Caco-2 (cell line): Measurements from ENCODE around the gene HSPB8. TPM values are rescaled to one million over a fixed set of nuclear protein-coding genes. Genes with fewer than 3 reads are reported as not detected.

Experiments
- BruUV-seq: library from RNA; stranded (reverse); fragments of 400-500 nt; replicated peaks from 2 replicates; lab custom pipeline; 2021; lab: Mats Ljungman, UMichigan
- CTCF ChIA-PET: fragments of 300-600 bp; sonication (Branson Sonifier 250); formaldehyde crosslinking; loops from one replicate; lab custom pipeline; 2022; ENCODE audit warnings: antibody characterized with exemption; lab: Charles Lee
- POLR2A ChIA-PET: fragments of 300-600 bp; sonication (Branson Sonifier 250); formaldehyde crosslinking; loops from one replicate; lab custom pipeline; 2022; ENCODE audit warnings: antibody characterized with exemption; lab: Charles Lee
- DNase-seq, 2 experiments: peaks; one replicate each; pipeline versions ENCODE4 v3.0.0 to v3.0.0-alpha.2; 2020 to 2022
- H3K27me3 ChIP-seq: replicated peaks from 2 replicates; pipeline ENCODE4 v1.6.0; 2011; ENCODE audit warnings: low read length; ENCODE audit not compliant: control insufficient read depth, insufficient read depth
- H3K36me3 ChIP-seq: 2 replicates; pipeline ENCODE4 v1.5.1; 2011; ENCODE audit warnings: low read length; ENCODE audit not compliant: control insufficient read depth, insufficient read depth
- H3K4me1 ChIP-seq: fragments of 250-450 bp; sonication (Bioruptor Pico); 2 replicates; pipeline ENCODE4 v1.5.1; 2020; ENCODE audit warnings: mild to moderate bottlenecking
- H3K4me3 ChIP-seq: 2 replicates; pipeline ENCODE4 v1.5.1; 2011; ENCODE audit warnings: low read depth, mild to moderate bottlenecking, control low read depth, low read length
- H3K9me3 ChIP-seq: fragments of 250-450 bp; sonication (Bioruptor Pico); 2 replicates; pipeline ENCODE4 v1.5.1; 2020; ENCODE audit warnings: mild to moderate bottlenecking, moderate library complexity
- H3K27ac Mint-ChIP-seq: one replicate; pipeline ENCODE4 v1.8.0; 2022; ENCODE audit warnings: mixed read lengths; ENCODE audit not compliant: unreplicated experiment
- H3K27me3 Mint-ChIP-seq: one replicate; pipeline ENCODE4 v1.8.0; 2022; ENCODE audit warnings: mixed read lengths; ENCODE audit not compliant: insufficient read depth, unreplicated experiment
- H3K36me3 Mint-ChIP-seq: one replicate; pipeline ENCODE4 v1.8.0; 2022; ENCODE audit warnings: mild to moderate bottlenecking, mixed read lengths; ENCODE audit not compliant: insufficient read depth, unreplicated experiment
- H3K4me1 Mint-ChIP-seq: one replicate; pipeline ENCODE4 v1.8.0; 2022; ENCODE audit warnings: low read depth, mixed read lengths; ENCODE audit not compliant: unreplicated experiment
- H3K4me3 Mint-ChIP-seq: one replicate; pipeline ENCODE4 v1.8.0; 2022; ENCODE audit warnings: mild to moderate bottlenecking, moderate library complexity, mixed read lengths; ENCODE audit not compliant: unreplicated experiment
- H3K9me3 Mint-ChIP-seq: one replicate; pipeline ENCODE4 v1.8.0; 2022; ENCODE audit warnings: mixed read lengths; ENCODE audit not compliant: unreplicated experiment
- intact Hi-C: fragments of 100-400 bp; cut with micrococcal nuclease; formaldehyde crosslinking; loops from one replicate; pipeline ENCODE4 v1.10.0; 2022; ENCODE audit not compliant: unreplicated experiment
- total RNA-seq: library from RNA; stranded (reverse); gene quantifications from 2 replicates; pipeline ENCODE4 v1.2.3, GENCODE V29; 2022
- TF ChIP-seq, protein P1 (sequence below), 2 experiments: fragments of 200-600 bp in 1 of 2; IDR thresholded peaks; 1 replicate in 1 of 2; 2 replicates in 1 of 2; pipeline versions ENCODE4 v1.5.1 to v1.8.0; 2011 to 2022; ENCODE audit warnings: antibody characterized with exemption in 1 of 2, control low read depth in 1 of 2, inconsistent platforms in 1 of 2, low read depth in 1 of 2, low read length in 1 of 2, mild to moderate bottlenecking in 1 of 2, moderate library complexity in 1 of 2; ENCODE audit not compliant: insufficient read depth in 1 of 2, severe bottlenecking in 1 of 2, unreplicated experiment in 1 of 2

The HSPB8 gene
- total RNA-seq, 1 experiment from 2014 or later = 17.1 TPM

GRCh38 chr12:119139448-119139847 lies 39.3 kb upstream of the HSPB8 start:
- no TSS peak for BruUV-seq
- no peak for DNase-seq
- ChIA-PET POLR2A (no interaction called here), CTCF (no interaction called here)
- H3K4me1 ChIP-seq = no peaks in the 10 kb centered on the region
- no peaks in the 10 kb centered on the region for H3K4me1 Mint-ChIP-seq
- no peaks in the 10 kb centered on the region for H3K36me3 ChIP-seq
- intact Hi-C loops = no loop called here
- H3K9me3 Mint-ChIP-seq = no peaks in the 10 kb centered on the region
- H3K27me3 ChIP-seq = no peaks in the 10 kb centered on the region; the same call in 1 of the 2 replicates
- H3K4me3 ChIP-seq = no peak overlapping the region
- H3K27me3 Mint-ChIP-seq = peaks cover 15% of the 10 kb centered on the region
- no peaks in the 10 kb centered on the region for H3K36me3 Mint-ChIP-seq
- no peak overlapping the region for H3K27ac Mint-ChIP-seq
- no peak overlapping the region for H3K4me3 Mint-ChIP-seq
- TF ChIP-seq, protein P1, sequence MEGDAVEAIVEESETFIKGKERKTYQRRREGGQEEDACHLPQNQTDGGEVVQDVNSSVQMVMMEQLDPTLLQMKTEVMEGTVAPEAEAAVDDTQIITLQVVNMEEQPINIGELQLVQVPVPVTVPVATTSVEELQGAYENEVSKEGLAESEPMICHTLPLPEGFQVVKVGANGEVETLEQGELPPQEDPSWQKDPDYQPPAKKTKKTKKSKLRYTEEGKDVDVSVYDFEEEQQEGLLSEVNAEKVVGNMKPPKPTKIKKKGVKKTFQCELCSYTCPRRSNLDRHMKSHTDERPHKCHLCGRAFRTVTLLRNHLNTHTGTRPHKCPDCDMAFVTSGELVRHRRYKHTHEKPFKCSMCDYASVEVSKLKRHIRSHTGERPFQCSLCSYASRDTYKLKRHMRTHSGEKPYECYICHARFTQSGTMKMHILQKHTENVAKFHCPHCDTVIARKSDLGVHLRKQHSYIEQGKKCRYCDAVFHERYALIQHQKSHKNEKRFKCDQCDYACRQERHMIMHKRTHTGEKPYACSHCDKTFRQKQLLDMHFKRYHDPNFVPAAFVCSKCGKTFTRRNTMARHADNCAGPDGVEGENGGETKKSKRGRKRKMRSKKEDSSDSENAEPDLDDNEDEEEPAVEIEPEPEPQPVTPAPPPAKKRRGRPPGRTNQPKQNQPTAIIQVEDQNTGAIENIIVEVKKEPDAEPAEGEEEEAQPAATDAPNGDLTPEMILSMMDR (IDR thresholded peaks at IDR 0.05; ENCODE audit: insufficient read depth in 1 of 2, low read depth in 1 of 2, low read length in 1 of 2, severe bottlenecking in 1 of 2, unreplicated experiment in 1 of 2) = no peak
- no peaks in the 10 kb centered on the region for H3K9me3 ChIP-seq

GRCh38 chr12:119145367-119145766 lies 33.4 kb upstream of the HSPB8 start:
- H3K27ac Mint-ChIP-seq = no peak overlapping the region
- peaks cover 9% of the 10 kb centered on the region for H3K9me3 Mint-ChIP-seq

DNA sequence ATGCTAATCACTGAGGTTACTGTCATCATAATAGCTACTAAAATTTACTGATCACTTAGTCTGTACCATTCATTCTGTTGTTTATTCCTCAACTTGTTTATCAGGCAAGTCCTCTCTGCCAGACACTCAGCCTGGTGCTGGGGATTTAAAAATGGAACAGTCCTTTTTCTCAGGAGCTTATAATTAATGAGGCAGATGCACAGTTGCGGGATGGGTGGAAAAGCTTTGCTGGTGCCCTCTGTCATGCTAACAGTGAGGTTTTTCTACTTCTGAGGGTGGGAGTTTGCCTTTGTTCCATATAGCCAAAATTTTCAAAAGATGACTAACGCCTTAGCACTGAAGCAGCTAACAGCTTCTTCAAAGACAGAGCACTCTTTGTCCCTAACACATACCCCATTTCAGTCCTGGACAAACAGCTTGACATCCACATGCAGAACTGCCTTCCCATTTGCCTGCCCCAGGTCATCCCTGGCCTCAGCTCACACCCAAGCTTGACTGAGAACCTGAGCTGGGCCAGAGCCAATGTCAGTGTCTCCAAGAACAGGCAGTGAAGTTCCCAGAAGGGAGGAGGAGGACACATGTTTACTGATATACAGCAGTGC lies 30.8 kb upstream of the HSPB8 start:
- intact Hi-C loops = no loop called here
- no peak overlapping the region for H3K4me3 ChIP-seq
- Mint-ChIP-seq H3K9me3 (peaks cover 27% of the 10 kb centered on the region), H3K4me3 (no peak overlapping the region), H3K4me1 (no peaks in the 10 kb centered on the region), H3K36me3 (no peaks in the 10 kb centered on the region), H3K27me3 (peaks cover 9% of the 10 kb centered on the region), H3K27ac (no peak overlapping the region)
- no peaks in the 10 kb centered on the region for H3K4me1 ChIP-seq
- TF ChIP-seq, protein P1 (IDR thresholded peaks at IDR 0.05; ENCODE audit: insufficient read depth in 1 of 2, low read depth in 1 of 2, low read length in 1 of 2, severe bottlenecking in 1 of 2, unreplicated experiment in 1 of 2) = no peak
- H3K27me3 ChIP-seq = no peaks in the 10 kb centered on the region
- no peaks in the 10 kb centered on the region for H3K36me3 ChIP-seq
- ChIA-PET CTCF (no interaction called here), POLR2A (no interaction called here)
- H3K9me3 ChIP-seq = peaks cover 5% of the 10 kb centered on the region; the same call in 1 of the 2 replicates
- BruUV-seq = no TSS peak
- no peak for DNase-seq

More at GRCh38 chr12:119145367-119145766, 33.4 kb upstream of the HSPB8 start:
- BruUV-seq = no TSS peak
- no peak overlapping the region for H3K4me3 ChIP-seq
- DNase-seq = no peak
- intact Hi-C loops = no loop called here
- ChIA-PET POLR2A (no interaction called here), CTCF (no interaction called here)
- H3K4me1 ChIP-seq = no peaks in the 10 kb centered on the region
- H3K36me3 ChIP-seq = no peaks in the 10 kb centered on the region
- H3K27me3 ChIP-seq = no peaks in the 10 kb centered on the region; the same call in 1 of the 2 replicates
- H3K36me3 Mint-ChIP-seq = no peaks in the 10 kb centered on the region
- no peaks in the 10 kb centered on the region for H3K9me3 ChIP-seq
- no peaks in the 10 kb centered on the region for H3K4me1 Mint-ChIP-seq
- peaks cover 12% of the 10 kb centered on the region for H3K27me3 Mint-ChIP-seq
- H3K4me3 Mint-ChIP-seq = no peak overlapping the region
- TF ChIP-seq, protein P1 (IDR thresholded peaks at IDR 0.05; ENCODE audit: insufficient read depth in 1 of 2, low read depth in 1 of 2, low read length in 1 of 2, severe bottlenecking in 1 of 2, unreplicated experiment in 1 of 2) = no peak
